Motor neuron (in vitro differentiated cells): ENCODE data around the gene NT5DC4. TPM values are rescaled to one million over a fixed set of nuclear protein-coding genes. Genes with fewer than 3 reads are reported as not detected.
A peak's percentile ranks its signal among the peaks of the same experiment; 100 is the strongest.

Source experiments
- ATAC-seq, 8 experiments: fragments of 200-7000 bp; cut with Tn5 transposase; replicated peaks in 6 of 8; 2 replicates each; pipeline ENCODE4 v1.8.0; 2021; ENCODE audit warnings: mild to moderate bottlenecking in 8 of 8, moderate library complexity in 8 of 8
- H3K27ac ChIP-seq, 2 donors: fragments of 250-450 bp; sonication (Bioruptor Pico); 2 replicates each; pipeline ENCODE4 v1.9.0; 2021; ENCODE audit warnings: antibody characterized with exemption in 2 of 2, mild to moderate bottlenecking in 2 of 2, moderate library complexity in 1 of 2
- H3K4me1 ChIP-seq, 2 donors: fragments of 250-450 bp; sonication (Bioruptor Pico); replicated peaks in 1 of 2; 2 replicates each; pipeline ENCODE4 v1.6.1; 2021; ENCODE audit warnings: antibody characterized with exemption in 2 of 2, mild to moderate bottlenecking in 2 of 2, moderate library complexity in 1 of 2
- H3K4me3 ChIP-seq, 5 donors: fragments of 250-450 bp; sonication (Bioruptor Pico); 2 replicates each; pipeline ENCODE4 v1.9.0; 2021; ENCODE audit warnings: antibody characterized with exemption in 5 of 5, mild to moderate bottlenecking in 5 of 5, moderate library complexity in 4 of 5
- WGBS, 10 experiments: fragments of 450-650 bp; shearing (Covaris generic); methylation state at CpG; one replicate each; pipeline ENCODE4 v1.0.0; 2022; 5-methylcytosine and 5-hydroxymethylcytosine counted together
- in situ Hi-C, 9 experiments: fragments of 400-800 bp; cut with MboI; loops; one replicate each; pipeline ENCODE4 v1.15.0; 2021; ENCODE audit warnings: low sequenced_read_pairs in 9 of 9, low pct_unique_long_range_greater_than_20kb in 2 of 9; ENCODE audit not compliant: unreplicated experiment in 9 of 9
- total RNA-seq, 8 experiments: library from RNA; unstranded; fragments of 300-600 nt; gene quantifications; 2 replicates each; pipeline versions ENCODE4 v1.2.3 to v1.2.4, GENCODE V29; 2022

NT5DC4 gene
- total RNA-seq, 8 experiments from 2014 or later: 0.09 to 0.52 (median 0.33) TPM; not detected in 4

DNA sequence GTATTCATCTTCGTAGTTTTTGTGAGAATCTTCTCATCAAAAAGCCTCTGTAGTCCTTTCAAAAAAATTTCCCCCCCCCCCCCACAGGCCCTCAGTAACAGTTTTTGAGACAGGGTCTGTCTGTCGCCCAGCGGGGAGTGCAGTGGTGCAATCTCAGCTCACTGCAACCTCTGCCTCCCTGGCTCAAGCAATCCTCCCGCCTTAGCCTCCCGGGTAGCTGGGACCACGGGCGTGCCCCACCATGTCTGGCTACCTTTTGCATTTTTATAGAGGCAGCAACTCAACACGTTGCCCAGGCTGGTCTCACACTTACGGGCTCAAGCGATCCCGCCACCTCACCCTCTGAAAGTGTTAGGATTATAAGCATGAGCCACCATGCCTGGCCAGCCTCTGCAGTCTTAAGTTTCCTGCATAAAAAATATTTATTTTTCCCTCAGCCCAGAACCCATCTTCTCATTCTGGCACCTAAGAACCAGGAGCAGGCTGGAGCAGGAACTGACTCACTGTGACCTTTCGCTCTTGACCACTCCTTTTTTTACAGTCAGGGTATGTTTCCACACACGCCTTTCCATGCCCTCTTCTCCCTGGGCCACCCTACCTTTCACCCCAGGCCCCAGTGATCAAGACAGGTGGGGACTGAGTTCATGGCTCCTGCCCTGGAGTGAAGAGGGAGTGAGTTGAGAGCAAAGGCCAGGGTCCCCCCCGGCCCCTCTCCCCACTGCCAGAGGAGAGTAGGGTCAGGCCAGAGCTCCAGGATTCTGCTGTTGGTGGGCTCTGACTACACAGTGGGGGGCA, 32.5 kb upstream of the NT5DC4 start:
- ATAC-seq: no peak
- WGBS, 10 experiments: 20 to 100% (median 87%) methylated on average over 1 to 7 of the region's 14 CpGs
- H3K4me3 ChIP-seq: no peak overlapping the region
- no peak overlapping the region for H3K27ac ChIP-seq
- peaks cover 13 to 19% of the 10 kb centered on the region in 2 donors for H3K4me1 ChIP-seq
- in situ Hi-C loops: no loop called here

DNA sequence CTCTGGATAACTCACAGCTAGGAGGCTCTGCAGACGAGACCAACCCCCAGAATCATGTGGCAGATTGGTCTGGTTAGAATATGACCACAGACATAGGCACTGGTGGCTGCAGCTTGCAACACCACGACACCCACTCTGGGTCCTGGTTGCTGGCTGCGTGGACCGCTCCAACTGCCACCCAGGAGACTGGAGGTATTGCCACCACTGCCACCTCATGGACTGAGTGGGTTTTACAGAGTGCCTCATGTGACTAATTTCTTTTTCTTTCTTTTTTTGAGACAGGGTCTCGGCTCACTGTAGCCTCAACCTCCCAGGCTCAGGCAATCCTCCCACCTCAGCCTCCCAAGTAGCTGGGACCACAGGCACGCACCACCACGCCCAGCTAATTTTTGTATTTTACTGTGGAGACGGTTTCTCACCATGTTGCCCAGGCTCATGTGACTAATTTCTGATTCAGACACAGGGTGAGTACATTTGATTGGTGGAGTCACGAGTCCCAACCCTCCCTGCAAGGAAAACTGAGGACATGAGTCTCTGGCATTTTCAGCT, 29.9 kb upstream of the NT5DC4 start:
- 0 to 100% (median 63%) methylated on average over 1 to 2 of the region's 9 CpGs; no CpG with 5 or more reads in 4 of the 10 experiments for WGBS, 10 experiments
- Histone ChIP-seq H3K4me1 (peaks cover 13 to 19% of the 10 kb centered on the region in 2 donors), H3K27ac (no peak overlapping the region), H3K4me3 (no peak overlapping the region)
- in situ Hi-C loops: no loop called here
- peak in 3 of 8 experiments; percentile 3 to 91 (median 34) for ATAC-seq

DNA sequence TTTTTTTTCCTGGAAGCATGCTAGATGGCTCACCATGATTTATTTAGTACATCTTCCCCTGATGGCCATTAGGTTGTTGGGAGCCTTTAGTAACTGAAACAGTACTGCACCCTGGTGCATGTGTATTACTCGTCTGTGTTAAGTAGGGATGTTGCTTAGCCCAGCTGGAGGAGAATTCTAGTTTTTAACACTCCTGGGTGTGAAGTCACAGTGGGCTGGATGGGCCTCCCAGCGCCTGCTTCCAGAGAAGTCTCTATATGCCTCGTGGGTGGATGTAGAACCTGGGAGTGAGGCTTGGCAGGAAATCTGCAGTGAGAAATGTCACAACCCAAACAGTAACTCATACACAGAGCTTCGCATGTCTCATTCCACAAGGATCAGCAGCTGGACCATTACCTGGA, 28.9 kb upstream of the NT5DC4 start:
- H3K4me1 ChIP-seq: peaks cover 13 to 19% of the 10 kb centered on the region in 2 donors
- H3K4me3 ChIP-seq: no peak overlapping the region
- in situ Hi-C loops: no loop called here
- H3K27ac ChIP-seq: peak overlapping the region; percentile 29 to 56
- ATAC-seq: peak in 6 of 8 experiments; percentile 7 to 74 (median 68)
- WGBS, 10 experiments: 40 to 80% (median 57%) methylated on average over 1 to 4 of the region's 4 CpGs; no CpG with 5 or more reads in 2 of the 10 experiments

DNA sequence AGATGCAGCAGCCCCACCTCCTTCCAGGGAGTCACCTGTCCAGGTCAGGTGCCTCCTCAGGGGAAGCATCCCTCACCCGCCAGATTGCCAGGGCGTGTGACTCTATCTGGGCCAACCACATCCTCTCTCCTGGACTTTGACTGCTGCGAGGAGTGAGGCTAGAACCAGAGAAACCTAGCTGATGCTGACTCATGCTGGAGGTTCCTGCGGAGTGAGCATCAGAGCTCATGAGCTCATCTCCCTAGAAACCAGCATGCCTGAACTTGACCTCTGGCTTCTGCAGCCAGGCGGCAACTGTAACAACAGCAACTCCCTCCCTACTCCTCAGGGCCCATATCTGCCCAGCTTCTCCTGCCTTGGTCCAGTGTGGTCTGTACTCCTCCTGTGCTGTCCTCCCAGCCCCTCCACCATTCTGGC, 28.3 kb upstream of the NT5DC4 start:
- peak; percentile 58 to 96 (median 95) for ATAC-seq
- in situ Hi-C loops: no loop called here

DNA sequence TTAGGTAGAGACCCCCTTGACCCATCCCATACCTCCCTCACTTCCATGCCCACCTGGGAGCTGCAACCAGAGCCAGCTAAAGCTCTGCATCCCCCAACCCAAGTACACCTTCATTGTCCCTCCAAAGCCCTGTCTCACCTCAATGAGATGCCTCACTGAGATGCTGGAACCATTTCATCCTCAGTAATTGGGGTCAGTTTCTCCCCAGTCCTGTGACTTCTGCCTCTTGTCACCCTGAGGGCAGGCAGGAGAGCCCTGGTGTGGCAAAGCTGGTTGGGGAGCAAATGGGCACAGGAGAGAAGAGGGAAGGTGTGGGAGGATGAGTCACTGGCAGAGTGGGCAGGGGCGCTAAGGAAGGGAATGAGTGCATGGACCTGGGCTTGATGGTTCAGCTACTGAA, 27.9 kb upstream of the NT5DC4 start:
- 38 to 100% (median 76%) methylated on average over 1 of the region's 1 CpG; no CpG with 5 or more reads in 6 of the 10 experiments for WGBS, 10 experiments
- Histone ChIP-seq H3K4me1 (peaks cover 13 to 19% of the 10 kb centered on the region in 2 donors), H3K4me3 (no peak overlapping the region), H3K27ac (peak overlapping the region; percentile 29 to 56)
- in situ Hi-C loops: no loop called here
- ATAC-seq: no peak

More for the DNA sequence above, 28.3 kb upstream of the NT5DC4 start:
- Histone ChIP-seq H3K4me1 (peaks cover 13 to 19% of the 10 kb centered on the region in 2 donors), H3K27ac (peak overlapping the region; percentile 29 to 56), H3K4me3 (no peak overlapping the region)
- WGBS, 10 experiments: 0 to 65% (median 29%) methylated on average over 1 to 3 of the region's 5 CpGs; no CpG with 5 or more reads in 6 of the 10 experiments

DNA sequence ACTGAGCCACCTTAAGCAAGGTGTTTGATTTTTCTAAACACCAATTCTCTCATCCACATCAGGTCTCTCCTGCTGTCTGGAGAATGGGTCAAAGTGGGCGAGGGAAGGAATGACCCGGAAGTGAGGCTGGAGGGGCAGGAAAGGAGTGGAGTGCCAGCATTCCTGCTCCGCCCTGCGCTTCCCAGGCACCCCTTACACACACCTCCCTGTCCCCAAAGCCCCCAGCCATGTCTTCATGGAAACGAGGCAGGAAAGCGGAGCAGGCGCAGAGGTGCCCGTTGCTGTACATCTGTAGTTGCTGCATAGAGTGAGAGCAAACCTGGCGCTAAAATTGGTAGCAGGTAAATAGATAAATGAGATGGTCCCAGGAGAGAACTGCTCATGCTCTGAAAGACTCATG, 27.2 kb upstream of the NT5DC4 start:
- Histone ChIP-seq H3K4me1 (peaks cover 13 to 19% of the 10 kb centered on the region in 2 donors), H3K27ac (no peak overlapping the region), H3K4me3 (no peak overlapping the region)
- in situ Hi-C loops: no loop called here
- ATAC-seq: no peak
- 87 to 100% (median 95%) methylated on average over 1 to 6 of the region's 9 CpGs; no CpG with 5 or more reads in 4 of the 10 experiments for WGBS, 10 experiments

DNA sequence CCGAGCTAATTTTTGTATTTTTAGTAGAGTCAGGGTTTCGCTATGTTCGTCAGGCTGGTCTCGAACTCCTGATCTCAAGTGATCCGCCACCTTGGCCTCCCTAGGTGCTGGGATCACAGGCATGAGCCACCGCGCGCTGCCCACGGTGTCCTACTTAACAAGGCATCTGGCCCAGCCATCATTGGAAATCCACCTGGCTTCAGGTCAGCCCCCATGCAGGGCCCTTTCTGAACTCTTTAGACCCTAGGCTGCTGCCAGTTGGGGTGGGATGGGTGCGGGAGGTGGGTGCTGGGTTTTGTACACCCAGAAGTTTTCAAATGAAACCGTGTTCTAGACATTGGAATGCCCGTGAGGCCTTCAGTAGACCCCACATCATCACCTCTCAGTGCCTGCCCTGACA, 26.6 kb upstream of the NT5DC4 start:
- in situ Hi-C loops: no loop called here
- 33 to 100% (median 95%) methylated on average over 1 to 8 of the region's 12 CpGs; no CpG with 5 or more reads in 3 of the 10 experiments for WGBS, 10 experiments
- H3K4me1 ChIP-seq: peaks cover 13 to 19% of the 10 kb centered on the region in 2 donors
- no peak overlapping the region for H3K4me3 ChIP-seq
- no peak for ATAC-seq
- no peak overlapping the region for H3K27ac ChIP-seq

DNA sequence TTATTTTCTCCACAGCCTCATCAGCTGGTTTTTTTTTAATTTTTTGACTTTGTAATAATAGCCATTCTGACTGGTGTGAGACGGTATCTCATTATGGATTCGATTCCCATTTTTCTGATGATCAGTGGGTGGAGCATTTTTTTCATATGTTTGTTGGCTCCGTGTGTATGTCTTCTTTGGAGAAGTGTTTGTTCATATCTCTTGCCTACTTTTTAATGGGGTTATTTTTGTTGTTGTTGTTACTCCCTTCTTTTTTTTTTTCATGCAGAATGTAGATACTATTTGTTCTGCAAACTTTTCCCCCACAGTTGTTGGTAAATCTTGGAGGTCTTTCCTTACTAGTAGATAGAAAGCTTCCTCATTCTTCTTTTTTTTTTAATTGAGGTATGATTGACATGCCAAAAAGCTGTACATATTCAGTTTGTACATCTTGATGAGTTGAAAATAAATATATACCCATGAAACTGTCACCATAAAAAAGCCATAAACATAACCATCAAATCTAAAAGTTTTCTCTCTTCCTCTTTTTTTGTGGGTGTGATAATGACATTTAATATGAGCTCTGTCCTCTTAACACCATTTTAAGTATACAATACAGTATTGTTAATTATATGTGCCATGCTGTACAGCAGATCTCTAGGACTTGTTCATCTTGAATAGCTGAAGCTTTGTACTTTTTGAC, 21.8 kb upstream of the NT5DC4 start:
- 30 to 89% (median 79%) methylated on average over 2 to 3 of the region's 3 CpGs for WGBS, 10 experiments
- no peak for ATAC-seq
- Histone ChIP-seq H3K4me1 (no peaks in the 10 kb centered on the region), H3K4me3 (no peak overlapping the region), H3K27ac (no peak overlapping the region)
- in situ Hi-C loops: no loop called here

DNA sequence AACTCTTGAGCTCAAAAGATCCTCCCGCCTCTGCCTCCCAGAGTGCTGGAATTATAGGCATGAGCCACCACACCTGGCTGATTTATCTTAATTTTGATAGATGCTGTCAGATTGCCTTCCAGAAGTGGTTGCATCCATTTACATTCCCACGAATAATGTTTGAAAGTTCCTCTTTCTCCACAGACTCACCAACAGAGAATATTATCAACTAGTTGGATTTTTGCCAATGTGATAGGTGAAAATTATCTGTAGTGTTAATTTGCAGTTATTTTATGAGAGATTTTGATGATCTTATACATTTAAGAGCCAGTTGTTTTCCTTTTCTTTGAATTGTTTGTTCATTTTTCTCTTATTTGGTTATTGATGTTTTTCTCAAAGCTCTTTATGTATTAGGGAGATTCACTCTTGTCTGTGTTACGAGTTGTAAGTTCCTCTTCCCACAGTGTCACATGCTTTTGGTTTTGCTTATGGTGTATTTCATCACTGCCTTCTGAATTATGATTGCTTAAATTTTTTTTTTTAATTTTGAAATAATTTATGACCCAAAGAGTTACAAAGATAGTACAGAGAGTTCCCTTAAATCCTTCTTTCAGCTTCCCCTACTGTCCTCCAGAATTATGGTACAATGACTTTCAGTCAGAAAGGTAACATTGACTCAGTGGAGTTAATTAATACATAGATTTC, 20.7 kb upstream of the NT5DC4 start:
- no peak overlapping the region for H3K4me3 ChIP-seq
- H3K27ac ChIP-seq: no peak overlapping the region
- no peaks in the 10 kb centered on the region for H3K4me1 ChIP-seq
- WGBS, 10 experiments: 5 to 100% (median 70%) methylated on average over 1 to 3 of the region's 3 CpGs
- in situ Hi-C loops: loop anchor here in 2 of 9 experiments (25.0 kb wide), 1 partner anchor 88 kb away; no protein-coding TSS in a partner anchor
- ATAC-seq: no peak

DNA sequence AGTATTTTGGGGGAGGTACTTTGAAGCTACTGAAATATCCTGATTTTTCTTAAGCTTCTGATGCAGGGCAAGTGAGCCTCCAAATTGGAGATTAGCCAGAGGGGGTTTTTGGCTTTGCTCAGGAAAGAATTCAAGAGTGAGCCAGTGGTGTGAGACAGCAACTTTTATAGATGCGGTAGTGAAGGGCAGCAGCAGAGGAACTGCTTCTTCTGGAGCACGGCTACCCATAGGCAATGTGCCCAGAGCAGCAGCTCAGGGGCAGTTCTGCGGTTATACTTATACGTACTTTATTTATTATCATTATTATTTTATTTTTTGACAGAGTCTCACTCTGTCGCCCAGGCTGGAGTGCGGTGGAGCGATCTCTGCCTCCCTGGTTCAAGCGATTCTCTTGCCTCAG, 19.8 kb upstream of the NT5DC4 start:
- Histone ChIP-seq H3K27ac (no peak overlapping the region), H3K4me1 (no peaks in the 10 kb centered on the region), H3K4me3 (no peak overlapping the region)
- in situ Hi-C loops: loop anchor here in 2 of 9 experiments (25.0 kb wide), 1 partner anchor 89 kb away; no protein-coding TSS in a partner anchor
- ATAC-seq: no peak
- WGBS, 10 experiments: 40 to 95% (median 88%) methylated on average over 1 to 7 of the region's 8 CpGs; no CpG with 5 or more reads in 2 of the 10 experiments

DNA sequence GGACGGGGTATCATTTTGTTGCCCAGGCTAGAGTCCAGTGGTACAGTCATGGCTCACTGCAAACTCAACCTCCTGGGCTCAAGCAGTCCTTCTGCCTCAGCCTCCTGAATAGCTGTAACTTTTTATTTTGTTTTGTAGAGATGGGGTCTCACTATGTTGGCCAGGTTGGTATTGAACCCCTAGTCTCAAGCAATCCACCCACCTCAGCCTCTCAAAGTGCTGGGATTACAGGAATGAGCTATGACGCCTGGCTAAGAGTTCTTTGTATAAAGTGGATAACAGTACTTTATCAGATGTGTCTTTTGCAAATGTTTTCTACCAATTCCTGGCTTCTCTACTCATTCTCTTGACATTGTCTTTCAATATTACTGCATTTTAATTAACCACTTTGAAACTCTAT, 17.1 kb upstream of the NT5DC4 start:
- WGBS, 10 experiments: 17 to 80% (median 50%) methylated on average over 1 to 2 of the region's 2 CpGs; no CpG with 5 or more reads in 1 of the 10 experiments

DNA sequence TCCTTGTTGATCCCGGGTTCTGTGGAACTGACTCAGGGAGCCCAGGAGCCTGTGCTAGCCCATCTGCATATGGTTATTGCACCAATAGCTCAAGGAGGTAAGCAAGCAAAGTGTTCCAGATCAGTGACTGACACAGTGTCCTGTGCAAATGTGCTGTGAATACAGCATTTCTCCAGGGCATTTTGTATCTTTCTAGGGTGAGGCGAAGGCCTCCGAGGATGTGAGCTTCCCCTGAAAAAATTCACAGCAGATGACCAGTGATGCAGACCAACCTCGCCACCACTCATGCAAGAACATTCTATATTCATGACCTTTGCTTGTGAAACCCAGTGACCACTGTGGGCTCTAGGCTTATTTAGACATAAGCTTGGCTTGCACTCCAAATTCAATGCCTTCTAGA, 15.2 kb upstream of the NT5DC4 start:
- ATAC-seq: peak in 3 of 8 experiments; percentile 56 to 93 (median 87)
- H3K4me1 ChIP-seq: no peaks in the 10 kb centered on the region
- no peak overlapping the region for H3K27ac ChIP-seq
- no peak overlapping the region for H3K4me3 ChIP-seq
- WGBS, 10 experiments: 54 to 100% (median 78%) methylated on average over 1 to 4 of the region's 4 CpGs; no CpG with 5 or more reads in 3 of the 10 experiments
- in situ Hi-C loops: loop anchor here in 2 of 9 experiments (25.0 kb wide), 1 partner anchor 93 kb away; no protein-coding TSS in a partner anchor

More for the DNA sequence above, 17.1 kb upstream of the NT5DC4 start:
- in situ Hi-C loops: loop anchor here in 2 of 9 experiments (25.0 kb wide), 1 partner anchor 91 kb away; no protein-coding TSS in a partner anchor
- Histone ChIP-seq H3K4me1 (no peaks in the 10 kb centered on the region), H3K4me3 (no peak overlapping the region), H3K27ac (no peak overlapping the region)
- ATAC-seq: no peak
